ENCODE data around the gene CATSPER3. TPM values are rescaled to one million over a fixed set of nuclear protein-coding genes. Genes with fewer than 3 reads are reported as not detected.

Gene CATSPER3
- total RNA-seq, 2 donors from 2014 or later: 0.79 to 1.1 TPM

- Mint-ChIP-seq H3K27ac (no peak overlapping the region), H3K4me3 (no peak overlapping the region), H3K4me1 (ENCODE audit: low read depth) (no peaks in the 10 kb centered on the region), H3K27me3 (ENCODE audit: low read depth) (no peaks in the 10 kb centered on the region), H3K9me3 (no peaks in the 10 kb centered on the region), H3K36me3 (ENCODE audit: insufficient read depth in 2 of 2) (no peaks in the 10 kb centered on the region)
- DNase-seq: no peak
- ATAC-seq (replicated peaks in 1 of 2): no peak
Observed at GRCh38 chr5:135008556-135008955, 40.8 kb downstream of the CATSPER3 start.

GRCh38 chr5:135008981-135009735 lies 41.5 kb downstream of the CATSPER3 start:
- no peaks in the 10 kb centered on the region for H3K36me3 Mint-ChIP-seq (ENCODE audit: insufficient read depth in 2 of 2)
- no peak overlapping the region for H3K4me3 Mint-ChIP-seq
- H3K27ac Mint-ChIP-seq: no peak overlapping the region
- no peaks in the 10 kb centered on the region for H3K27me3 Mint-ChIP-seq (ENCODE audit: low read depth)
- ATAC-seq (replicated peaks in 1 of 2) (no peak), DNase-seq (no peak)
- no peaks in the 10 kb centered on the region for H3K9me3 Mint-ChIP-seq
- H3K4me1 Mint-ChIP-seq (ENCODE audit: low read depth): no peaks in the 10 kb centered on the region

GRCh38 chr5:135009736-135010501 lies 42.2 kb downstream of the CATSPER3 start:
- Mint-ChIP-seq H3K36me3 (ENCODE audit: insufficient read depth in 2 of 2) (no peaks in the 10 kb centered on the region), H3K27ac (no peak overlapping the region), H3K27me3 (ENCODE audit: low read depth) (no peaks in the 10 kb centered on the region), H3K4me3 (no peak overlapping the region), H3K9me3 (no peaks in the 10 kb centered on the region), H3K4me1 (ENCODE audit: low read depth) (no peaks in the 10 kb centered on the region)
- DNase-seq (no peak), ATAC-seq (replicated peaks in 1 of 2) (no peak)

GRCh38 chr5:135010502-135011354 lies 43.0 kb downstream of the CATSPER3 start:
- Mint-ChIP-seq H3K4me3 (no peak overlapping the region), H3K9me3 (no peaks in the 10 kb centered on the region), H3K27ac (no peak overlapping the region), H3K36me3 (ENCODE audit: insufficient read depth in 2 of 2) (no peaks in the 10 kb centered on the region), H3K27me3 (ENCODE audit: low read depth) (no peaks in the 10 kb centered on the region), H3K4me1 (ENCODE audit: low read depth) (no peaks in the 10 kb centered on the region)
- ATAC-seq (replicated peaks in 1 of 2): no peak
- DNase-seq: no peak

- Mint-ChIP-seq H3K4me1 (ENCODE audit: low read depth) (no peaks in the 10 kb centered on the region), H3K9me3 (no peaks in the 10 kb centered on the region), H3K27ac (no peak overlapping the region), H3K27me3 (ENCODE audit: low read depth) (no peaks in the 10 kb centered on the region), H3K36me3 (ENCODE audit: insufficient read depth in 2 of 2) (no peaks in the 10 kb centered on the region), H3K4me3 (no peak overlapping the region)
- no peak for ATAC-seq (replicated peaks in 1 of 2)
- no peak for DNase-seq
Observed at GRCh38 chr5:135011355-135012032, 43.8 kb downstream of the CATSPER3 start.

- no peaks in the 10 kb centered on the region for H3K27me3 Mint-ChIP-seq (ENCODE audit: low read depth)
- DNase-seq: no peak
Observed at GRCh38 chr5:135012033-135012588, 44.4 kb downstream of the CATSPER3 start.

GRCh38 chr5:135012951-135013391 lies 45.3 kb downstream of the CATSPER3 start:
- H3K4me3 Mint-ChIP-seq: no peak overlapping the region

More at GRCh38 chr5:135012033-135012588, 44.4 kb downstream of the CATSPER3 start:
- no peaks in the 10 kb centered on the region for H3K36me3 Mint-ChIP-seq (ENCODE audit: insufficient read depth in 2 of 2)
- no peak overlapping the region for H3K27ac Mint-ChIP-seq
- no peak for ATAC-seq (replicated peaks in 1 of 2)
- H3K4me1 Mint-ChIP-seq (ENCODE audit: low read depth): no peaks in the 10 kb centered on the region
- H3K9me3 Mint-ChIP-seq: no peaks in the 10 kb centered on the region
- H3K4me3 Mint-ChIP-seq: no peak overlapping the region

GRCh38 chr5:135013445-135013844 lies 45.7 kb downstream of the CATSPER3 start:
- Mint-ChIP-seq H3K27ac (no peak overlapping the region), H3K9me3 (no peaks in the 10 kb centered on the region), H3K27me3 (ENCODE audit: low read depth) (no peaks in the 10 kb centered on the region), H3K4me1 (ENCODE audit: low read depth) (no peaks in the 10 kb centered on the region), H3K4me3 (no peak overlapping the region), H3K36me3 (ENCODE audit: insufficient read depth in 2 of 2) (no peaks in the 10 kb centered on the region)
- ATAC-seq (replicated peaks in 1 of 2) (no peak), DNase-seq (no peak)

More at GRCh38 chr5:135012951-135013391, 45.3 kb downstream of the CATSPER3 start:
- H3K9me3 Mint-ChIP-seq: no peaks in the 10 kb centered on the region
- H3K4me1 Mint-ChIP-seq (ENCODE audit: low read depth): no peaks in the 10 kb centered on the region
- H3K27ac Mint-ChIP-seq: no peak overlapping the region
- H3K36me3 Mint-ChIP-seq (ENCODE audit: insufficient read depth in 2 of 2): no peaks in the 10 kb centered on the region
- DNase-seq (no peak), ATAC-seq (replicated peaks in 1 of 2) (no peak)
- no peaks in the 10 kb centered on the region for H3K27me3 Mint-ChIP-seq (ENCODE audit: low read depth)

GRCh38 chr5:135013947-135014570 lies 46.4 kb downstream of the CATSPER3 start:
- no peak for ATAC-seq (replicated peaks in 1 of 2)
- no peak for DNase-seq
- Mint-ChIP-seq H3K27me3 (ENCODE audit: low read depth) (no peaks in the 10 kb centered on the region), H3K4me1 (ENCODE audit: low read depth) (no peaks in the 10 kb centered on the region), H3K27ac (no peak overlapping the region), H3K9me3 (no peaks in the 10 kb centered on the region), H3K36me3 (ENCODE audit: insufficient read depth in 2 of 2) (no peaks in the 10 kb centered on the region), H3K4me3 (no peak overlapping the region)

GRCh38 chr5:135015942-135016341 lies 48.2 kb downstream of the CATSPER3 start:
- H3K4me1 Mint-ChIP-seq (ENCODE audit: low read depth): no peaks in the 10 kb centered on the region
- H3K4me3 Mint-ChIP-seq: no peak overlapping the region

GRCh38 chr5:135016861-135017290 lies 49.2 kb downstream of the CATSPER3 start:
- no peaks in the 10 kb centered on the region for H3K27me3 Mint-ChIP-seq (ENCODE audit: low read depth)
- no peak overlapping the region for H3K27ac Mint-ChIP-seq
- H3K4me3 Mint-ChIP-seq: no peak overlapping the region
- DNase-seq (no peak), ATAC-seq (replicated peaks in 1 of 2) (no peak)
- H3K36me3 Mint-ChIP-seq (ENCODE audit: insufficient read depth in 2 of 2): no peaks in the 10 kb centered on the region
- H3K4me1 Mint-ChIP-seq (ENCODE audit: low read depth): no peaks in the 10 kb centered on the region
- H3K9me3 Mint-ChIP-seq: no peaks in the 10 kb centered on the region

More at GRCh38 chr5:135015942-135016341, 48.2 kb downstream of the CATSPER3 start:
- Mint-ChIP-seq H3K27me3 (ENCODE audit: low read depth) (no peaks in the 10 kb centered on the region), H3K36me3 (ENCODE audit: insufficient read depth in 2 of 2) (no peaks in the 10 kb centered on the region), H3K9me3 (no peaks in the 10 kb centered on the region), H3K27ac (no peak overlapping the region)
- ATAC-seq (replicated peaks in 1 of 2) (no peak), DNase-seq (no peak)

GRCh38 chr5:135018457-135018856 lies 50.8 kb downstream of the CATSPER3 start:
- H3K4me3 Mint-ChIP-seq: no peak overlapping the region
- H3K4me1 Mint-ChIP-seq (ENCODE audit: low read depth): no peaks in the 10 kb centered on the region
- H3K27me3 Mint-ChIP-seq (ENCODE audit: low read depth): no peaks in the 10 kb centered on the region
- ATAC-seq (replicated peaks in 1 of 2) (no peak), DNase-seq (no peak)
- H3K27ac Mint-ChIP-seq: no peak overlapping the region
- H3K36me3 Mint-ChIP-seq (ENCODE audit: insufficient read depth in 2 of 2): no peaks in the 10 kb centered on the region
- no peaks in the 10 kb centered on the region for H3K9me3 Mint-ChIP-seq

Data from activated T-cell treated with anti-CD3 and anti-CD28 coated beads, Interleukin-2, amount 50 U/mL, for 72 hours (primary cell).